Astrocyte (in vitro differentiated cells and primary cell): ENCODE measurements around the gene MYO5B. TPM values are rescaled to one million over a fixed set of nuclear protein-coding genes. Genes with fewer than 3 reads are reported as not detected.

ENCODE experiments used
- DNase-seq: peaks from one replicate; pipeline ENCODE4 v3.0.0-alpha.2; 2010; ENCODE audit warnings: low read depth
- FAIRE-seq: peaks from 2 replicates; lab custom pipeline; 2011; peaks lifted over from hg19 to GRCh38; lab: Jason Lieb, UNC
- H2AFZ ChIP-seq: 2 replicates; pipeline ENCODE4 v1.6.0; 2012; ENCODE audit warnings: low read depth, low read length, inconsistent platforms
- H3K27ac ChIP-seq: 2 replicates; pipeline ENCODE4 v1.5.1; 2011; ENCODE audit warnings: low read depth, low read length, inconsistent platforms
- H3K27me3 ChIP-seq: 2 replicates; pipeline ENCODE4 v1.6.0; 2011; ENCODE audit warnings: low read length, inconsistent platforms; ENCODE audit not compliant: insufficient read depth
- H3K36me3 ChIP-seq: 2 replicates; pipeline ENCODE4 v1.5.1; 2011; ENCODE audit warnings: low read length, inconsistent platforms; ENCODE audit not compliant: insufficient read depth
- H3K4me1 ChIP-seq: 2 replicates; pipeline ENCODE4 v1.5.1; 2011; ENCODE audit warnings: low read length, inconsistent platforms; ENCODE audit not compliant: insufficient read depth
- H3K4me2 ChIP-seq: 2 replicates; pipeline ENCODE4 v1.6.0; 2012; ENCODE audit warnings: low read length, inconsistent platforms
- H3K4me3 ChIP-seq: 2 replicates; pipeline ENCODE4 v1.5.1; 2011; ENCODE audit warnings: low read depth, mild to moderate bottlenecking, low read length, inconsistent platforms; ENCODE audit not compliant: insufficient read depth
- H3K79me2 ChIP-seq: 2 replicates; pipeline ENCODE4 v1.6.0; 2012; ENCODE audit warnings: mild to moderate bottlenecking, low read length, inconsistent platforms; ENCODE audit not compliant: insufficient read depth
- H3K9ac ChIP-seq: 2 replicates; pipeline ENCODE4 v1.6.0; 2012; ENCODE audit warnings: mild to moderate bottlenecking, low read length, inconsistent platforms
- H3K9me3 ChIP-seq: 2 replicates; pipeline ENCODE4 v1.5.1; 2012; ENCODE audit warnings: low read depth, mild to moderate bottlenecking, low read length, inconsistent platforms; ENCODE audit not compliant: insufficient read depth
- H4K20me1 ChIP-seq: 2 replicates; pipeline ENCODE4 v1.6.0; 2012; ENCODE audit warnings: low read length, inconsistent platforms; ENCODE audit not compliant: insufficient read depth
- H3K27ac Mint-ChIP-seq: one replicate; pipeline ENCODE4 v1.8.0; 2021; ENCODE audit warnings: mild to moderate bottlenecking, mixed read lengths; ENCODE audit not compliant: unreplicated experiment
- H3K27me3 Mint-ChIP-seq: one replicate; pipeline ENCODE4 v1.8.0; 2021; ENCODE audit warnings: low read depth, mixed read lengths; ENCODE audit not compliant: unreplicated experiment
- H3K36me3 Mint-ChIP-seq: one replicate; pipeline ENCODE4 v1.8.0; 2021; ENCODE audit warnings: low read depth, mixed read lengths; ENCODE audit not compliant: unreplicated experiment
- H3K4me1 Mint-ChIP-seq: one replicate; pipeline ENCODE4 v1.8.0; 2021; ENCODE audit warnings: low read depth, mixed read lengths; ENCODE audit not compliant: unreplicated experiment
- H3K4me3 Mint-ChIP-seq: one replicate; pipeline ENCODE4 v1.8.0; 2021; ENCODE audit warnings: mild to moderate bottlenecking, moderate library complexity, mixed read lengths; ENCODE audit not compliant: unreplicated experiment
- H3K9me3 Mint-ChIP-seq: one replicate; pipeline ENCODE4 v1.8.0; 2021; ENCODE audit warnings: mild to moderate bottlenecking, mixed read lengths; ENCODE audit not compliant: unreplicated experiment
- EZH2 ChIP-seq: IDR thresholded peaks from 2 replicates; pipeline ENCODE4 v1.6.1; 2012; ENCODE audit warnings: mild to moderate bottlenecking, low read length, inconsistent platforms; ENCODE audit not compliant: insufficient read depth
- total RNA-seq: library from RNA; stranded (reverse); gene quantifications from 2 replicates; pipeline ENCODE4 v1.2.1, GENCODE V29; 2021
- TF ChIP-seq, protein P1 (sequence below): IDR thresholded peaks from 2 replicates; pipeline ENCODE4 v1.5.1; 2011; ENCODE audit warnings: low read depth, mild to moderate bottlenecking, inconsistent platforms, low read length, moderate library complexity; ENCODE audit not compliant: insufficient read depth

MYO5B gene
- total RNA-seq, 1 donor from 2014 or later, result 8.3 TPM

GRCh38 chr18:50000227-50000626 is 194.7 kb downstream of the MYO5B start:
- Histone ChIP-seq H3K4me3 (no peak overlapping the region), H3K9ac (no peak overlapping the region), H3K36me3 (no peaks in the 10 kb centered on the region), H3K4me2 (no peak overlapping the region), H3K27me3 (peaks cover 8% of the 10 kb centered on the region), H3K9me3 (no peaks in the 10 kb centered on the region), H2AFZ (no peak overlapping the region), H3K4me1 (no peaks in the 10 kb centered on the region), H4K20me1 (no peaks in the 10 kb centered on the region), H3K27ac (no peak overlapping the region), H3K79me2 (no peaks in the 10 kb centered on the region)
- peaks cover 8% of the 10 kb centered on the region for H3K27me3 Mint-ChIP-seq
- no peak for DNase-seq
- H3K4me3 Mint-ChIP-seq, result no peak overlapping the region
- FAIRE-seq, result no peak
- H3K4me1 Mint-ChIP-seq, result peaks cover 3% of the 10 kb centered on the region
- peaks cover 10% of the 10 kb centered on the region for H3K36me3 Mint-ChIP-seq
- H3K9me3 Mint-ChIP-seq, result peaks cover 2% of the 10 kb centered on the region
- H3K27ac Mint-ChIP-seq, result no peak overlapping the region
- TF ChIP-seq, protein P1, sequence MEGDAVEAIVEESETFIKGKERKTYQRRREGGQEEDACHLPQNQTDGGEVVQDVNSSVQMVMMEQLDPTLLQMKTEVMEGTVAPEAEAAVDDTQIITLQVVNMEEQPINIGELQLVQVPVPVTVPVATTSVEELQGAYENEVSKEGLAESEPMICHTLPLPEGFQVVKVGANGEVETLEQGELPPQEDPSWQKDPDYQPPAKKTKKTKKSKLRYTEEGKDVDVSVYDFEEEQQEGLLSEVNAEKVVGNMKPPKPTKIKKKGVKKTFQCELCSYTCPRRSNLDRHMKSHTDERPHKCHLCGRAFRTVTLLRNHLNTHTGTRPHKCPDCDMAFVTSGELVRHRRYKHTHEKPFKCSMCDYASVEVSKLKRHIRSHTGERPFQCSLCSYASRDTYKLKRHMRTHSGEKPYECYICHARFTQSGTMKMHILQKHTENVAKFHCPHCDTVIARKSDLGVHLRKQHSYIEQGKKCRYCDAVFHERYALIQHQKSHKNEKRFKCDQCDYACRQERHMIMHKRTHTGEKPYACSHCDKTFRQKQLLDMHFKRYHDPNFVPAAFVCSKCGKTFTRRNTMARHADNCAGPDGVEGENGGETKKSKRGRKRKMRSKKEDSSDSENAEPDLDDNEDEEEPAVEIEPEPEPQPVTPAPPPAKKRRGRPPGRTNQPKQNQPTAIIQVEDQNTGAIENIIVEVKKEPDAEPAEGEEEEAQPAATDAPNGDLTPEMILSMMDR, result no peak
- no peak for TF ChIP-seq EZH2

DNA sequence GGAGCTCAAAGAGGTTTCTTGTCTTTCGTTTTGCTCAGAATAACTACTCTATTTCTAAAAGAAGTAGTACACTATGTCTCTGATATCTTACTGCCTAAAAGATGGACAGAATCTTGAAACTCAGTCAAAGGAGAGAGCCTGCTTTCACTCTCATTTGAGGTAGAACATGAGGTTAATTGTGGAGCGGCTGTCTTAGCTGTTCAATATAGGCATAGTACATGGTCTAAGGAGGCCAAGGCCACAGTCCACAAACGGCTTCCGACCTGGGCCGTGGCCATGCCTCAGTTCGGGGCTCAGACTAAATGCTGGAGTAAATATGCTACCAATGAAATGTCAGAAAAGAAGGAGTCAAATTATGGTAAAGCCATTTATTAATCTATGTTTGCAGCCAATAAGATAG is 195.8 kb downstream of the MYO5B start:
- Histone ChIP-seq H3K79me2 (no peaks in the 10 kb centered on the region), H3K9me3 (no peaks in the 10 kb centered on the region), H3K4me1 (no peaks in the 10 kb centered on the region), H3K4me2 (no peak overlapping the region), H3K27me3 (peaks cover 3% of the 10 kb centered on the region), H3K4me3 (no peak overlapping the region), H3K36me3 (no peaks in the 10 kb centered on the region), H3K9ac (no peak overlapping the region), H3K27ac (no peak overlapping the region), H4K20me1 (no peaks in the 10 kb centered on the region), H2AFZ (no peak overlapping the region)
- TF ChIP-seq, protein P1, result no peak
- no peak for TF ChIP-seq EZH2
- no peak overlapping the region for H3K27ac Mint-ChIP-seq
- no peak for FAIRE-seq
- H3K27me3 Mint-ChIP-seq, result peaks cover 8% of the 10 kb centered on the region
- H3K9me3 Mint-ChIP-seq, result peaks cover 2% of the 10 kb centered on the region
- peaks cover 3% of the 10 kb centered on the region for H3K4me1 Mint-ChIP-seq
- H3K4me3 Mint-ChIP-seq, result no peak overlapping the region
- DNase-seq, result no peak
- H3K36me3 Mint-ChIP-seq, result peaks cover 10% of the 10 kb centered on the region

DNA sequence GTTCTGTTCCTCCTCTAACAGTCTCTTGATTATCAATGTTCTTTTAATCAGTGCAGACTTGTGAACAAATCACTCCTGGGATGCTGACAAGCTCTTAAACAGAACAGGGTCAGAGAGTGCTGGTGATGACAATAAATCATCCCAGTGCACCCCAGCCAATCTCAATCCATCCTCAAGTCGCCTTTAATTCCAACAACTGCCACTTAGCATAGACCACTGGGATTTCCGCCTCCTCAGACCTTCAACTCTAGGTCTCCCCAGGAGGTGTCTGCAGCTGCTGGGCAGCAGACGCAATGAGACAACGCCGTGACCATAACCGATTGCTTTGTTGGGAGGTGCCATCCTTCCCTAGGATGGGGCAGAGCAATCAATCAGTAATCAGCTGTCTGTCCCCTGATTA is 197.4 kb downstream of the MYO5B start:
- Histone ChIP-seq H3K4me2 (no peak overlapping the region), H3K79me2 (no peaks in the 10 kb centered on the region), H3K27ac (no peak overlapping the region), H3K9me3 (no peaks in the 10 kb centered on the region), H4K20me1 (no peaks in the 10 kb centered on the region), H3K27me3 (no peaks in the 10 kb centered on the region), H3K9ac (no peak overlapping the region), H3K36me3 (no peaks in the 10 kb centered on the region), H3K4me1 (no peaks in the 10 kb centered on the region), H2AFZ (no peak overlapping the region), H3K4me3 (no peak overlapping the region)
- FAIRE-seq, result no peak
- H3K4me3 Mint-ChIP-seq, result no peak overlapping the region
- H3K36me3 Mint-ChIP-seq, result peaks cover 6% of the 10 kb centered on the region
- TF ChIP-seq EZH2, result no peak
- TF ChIP-seq, protein P1, result no peak
- no peak for DNase-seq
- H3K27me3 Mint-ChIP-seq, result peaks cover 4% of the 10 kb centered on the region
- H3K9me3 Mint-ChIP-seq, result no peaks in the 10 kb centered on the region
- H3K27ac Mint-ChIP-seq, result no peak overlapping the region
- peaks cover 3% of the 10 kb centered on the region for H3K4me1 Mint-ChIP-seq
